PC-9 (cell line): ENCODE measurements around the gene ASIC5. TPM values are rescaled to one million over a fixed set of nuclear protein-coding genes. Genes with fewer than 3 reads are reported as not detected.

Source experiments
- BruUV-seq: library from RNA; stranded (reverse); fragments of 400-500 nt; replicated peaks from 2 replicates; lab custom pipeline; 2021; lab: Mats Ljungman, UMichigan
- CTCF ChIA-PET: fragments of 300-600 bp; sonication (Branson Sonifier 250); formaldehyde crosslinking; loops from one replicate; lab custom pipeline; 2022; ENCODE audit warnings: antibody characterized with exemption; lab: Charles Lee
- POLR2A ChIA-PET: fragments of 300-600 bp; sonication (Branson Sonifier 250); formaldehyde crosslinking; loops from one replicate; lab custom pipeline; 2022; ENCODE audit warnings: antibody characterized with exemption; ENCODE audit not compliant: unreplicated experiment; lab: Charles Lee
- DNase-seq, 2 experiments: peaks; one replicate each; pipeline versions ENCODE4 v3.0.0 to v3.0.0-alpha.2; 2015 to 2022; ENCODE audit warnings: mixed read lengths in 1 of 2
- H2AFZ ChIP-seq: fragments of 200-600 bp; sonication (generic); 2 replicates; pipeline ENCODE4 v1.8.1; 2017; ENCODE audit warnings: antibody characterized with exemption
- H3F3A ChIP-seq: fragments of 200-600 bp; sonication (generic); 2 replicates; pipeline ENCODE4 v1.8.1; 2017; ENCODE audit warnings: antibody characterized with exemption, mild to moderate bottlenecking, low read depth; ENCODE audit not compliant: insufficient read depth
- H3K27ac ChIP-seq: fragments of 200-600 bp; sonication (generic); 2 replicates; pipeline ENCODE4 v1.6.1; 2016; ENCODE audit warnings: mixed run types
- H3K27me3 ChIP-seq: fragments of 200-600 bp; sonication (generic); 2 replicates; pipeline ENCODE4 v1.6.1; 2016; ENCODE audit warnings: low read depth, mixed run types; ENCODE audit not compliant: insufficient read depth
- H3K36me3 ChIP-seq: fragments of 200-600 bp; sonication (generic); 2 replicates; pipeline ENCODE4 v1.6.1; 2016; ENCODE audit warnings: low read depth, mixed run types
- H3K4me1 ChIP-seq: fragments of 200-600 bp; sonication (generic); replicated peaks from 2 replicates; pipeline ENCODE4 v1.6.1; 2016; ENCODE audit warnings: mixed run types; ENCODE audit not compliant: insufficient read depth
- H3K4me2 ChIP-seq: fragments of 200-600 bp; sonication (generic); 2 replicates; pipeline ENCODE4 v1.6.1; 2017; ENCODE audit warnings: mixed run types
- H3K4me3 ChIP-seq: fragments of 200-600 bp; sonication (generic); 2 replicates; pipeline ENCODE4 v1.6.1; 2016; ENCODE audit warnings: mixed run types
- H3K79me2 ChIP-seq: fragments of 200-600 bp; sonication (generic); 2 replicates; pipeline ENCODE4 v1.6.1; 2017; ENCODE audit warnings: low read depth, mixed run types
- H3K9me2 ChIP-seq: fragments of 200-600 bp; sonication (generic); 2 replicates; pipeline ENCODE4 v1.8.1; 2017; ENCODE audit warnings: mild to moderate bottlenecking; ENCODE audit not compliant: insufficient read depth
- H3K9me3 ChIP-seq: fragments of 200-600 bp; sonication (generic); 2 replicates; pipeline ENCODE4 v1.8.1; 2016; ENCODE audit warnings: low read depth; ENCODE audit not compliant: insufficient read depth
- H4K20me1 ChIP-seq: fragments of 200-600 bp; sonication (generic); 2 replicates; pipeline ENCODE4 v1.8.1; 2017; ENCODE audit not compliant: insufficient read depth
- EZH2 ChIP-seq: fragments of 200-600 bp; sonication (generic); IDR thresholded peaks from 2 replicates; pipeline ENCODE4 v1.8.0; 2017; ENCODE audit warnings: antibody characterized with exemption, low read depth
- intact Hi-C: fragments of 100-400 bp; cut with micrococcal nuclease; formaldehyde crosslinking; loops from one replicate; pipeline ENCODE4 v1.10.0; 2022; ENCODE audit not compliant: unreplicated experiment
- total RNA-seq: library from RNA; stranded (reverse); gene quantifications from 2 replicates; pipeline ENCODE4 v1.2.3, GENCODE V29; 2021
- TF ChIP-seq, protein P1 (sequence below): fragments of 200-600 bp; sonication (generic); conservative IDR thresholded peaks from 2 replicates; pipeline ENCODE4 v1.6.1; 2017; ENCODE audit warnings: mixed run types, antibody characterized with exemption, mild to moderate bottlenecking, moderate library complexity

The ASIC5 gene
- total RNA-seq, 1 experiment from 2014 or later = not detected

DNA sequence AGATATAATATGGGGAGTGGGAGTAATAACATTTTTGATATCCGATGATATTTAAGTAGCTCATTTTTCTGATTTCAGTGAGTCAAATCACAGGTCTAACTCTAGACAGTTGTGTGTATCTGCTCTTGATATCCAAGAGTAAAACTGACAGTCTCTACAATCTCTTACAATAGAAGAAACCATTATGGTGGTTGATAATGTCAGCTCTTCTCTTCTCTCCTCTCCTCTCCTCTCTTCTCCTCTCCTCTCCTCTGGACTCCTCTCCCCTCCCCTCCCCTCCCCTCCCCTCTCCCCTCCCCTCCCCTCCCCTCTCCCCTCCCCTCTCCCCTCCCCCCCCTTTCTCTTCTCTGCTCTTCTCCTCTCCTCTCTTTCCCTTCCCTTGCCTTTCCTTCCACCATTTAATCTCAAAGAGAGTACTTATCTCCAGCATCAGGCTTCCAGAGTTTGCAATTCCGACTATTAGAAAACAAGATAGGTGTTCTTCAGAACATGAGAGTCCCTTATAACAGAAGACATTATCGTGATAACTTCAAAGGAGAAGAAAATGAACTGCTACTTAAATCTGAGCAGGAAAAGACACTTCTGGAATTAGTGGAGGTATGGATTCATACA, 43.6 kb upstream of the ASIC5 start:
- no peaks in the 10 kb centered on the region for H3K36me3 ChIP-seq
- H3K4me2 ChIP-seq = no peak overlapping the region
- no peaks in the 10 kb centered on the region for H3K4me1 ChIP-seq
- no peaks in the 10 kb centered on the region for H3K9me2 ChIP-seq
- H3K27me3 ChIP-seq = no peaks in the 10 kb centered on the region
- intact Hi-C loops = no loop called here
- ChIA-PET CTCF (no interaction called here), POLR2A (no interaction called here)
- BruUV-seq = no TSS peak
- no peak overlapping the region for H3K27ac ChIP-seq
- TF ChIP-seq, protein P1, sequence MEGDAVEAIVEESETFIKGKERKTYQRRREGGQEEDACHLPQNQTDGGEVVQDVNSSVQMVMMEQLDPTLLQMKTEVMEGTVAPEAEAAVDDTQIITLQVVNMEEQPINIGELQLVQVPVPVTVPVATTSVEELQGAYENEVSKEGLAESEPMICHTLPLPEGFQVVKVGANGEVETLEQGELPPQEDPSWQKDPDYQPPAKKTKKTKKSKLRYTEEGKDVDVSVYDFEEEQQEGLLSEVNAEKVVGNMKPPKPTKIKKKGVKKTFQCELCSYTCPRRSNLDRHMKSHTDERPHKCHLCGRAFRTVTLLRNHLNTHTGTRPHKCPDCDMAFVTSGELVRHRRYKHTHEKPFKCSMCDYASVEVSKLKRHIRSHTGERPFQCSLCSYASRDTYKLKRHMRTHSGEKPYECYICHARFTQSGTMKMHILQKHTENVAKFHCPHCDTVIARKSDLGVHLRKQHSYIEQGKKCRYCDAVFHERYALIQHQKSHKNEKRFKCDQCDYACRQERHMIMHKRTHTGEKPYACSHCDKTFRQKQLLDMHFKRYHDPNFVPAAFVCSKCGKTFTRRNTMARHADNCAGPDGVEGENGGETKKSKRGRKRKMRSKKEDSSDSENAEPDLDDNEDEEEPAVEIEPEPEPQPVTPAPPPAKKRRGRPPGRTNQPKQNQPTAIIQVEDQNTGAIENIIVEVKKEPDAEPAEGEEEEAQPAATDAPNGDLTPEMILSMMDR = no peak
- no peak overlapping the region for H3K4me3 ChIP-seq
- no peak for DNase-seq
- H3K79me2 ChIP-seq = no peaks in the 10 kb centered on the region
- H2AFZ ChIP-seq = no peak overlapping the region
- H4K20me1 ChIP-seq = no peaks in the 10 kb centered on the region
- no peaks in the 10 kb centered on the region for H3K9me3 ChIP-seq
- H3F3A ChIP-seq = no peaks in the 10 kb centered on the region

DNA sequence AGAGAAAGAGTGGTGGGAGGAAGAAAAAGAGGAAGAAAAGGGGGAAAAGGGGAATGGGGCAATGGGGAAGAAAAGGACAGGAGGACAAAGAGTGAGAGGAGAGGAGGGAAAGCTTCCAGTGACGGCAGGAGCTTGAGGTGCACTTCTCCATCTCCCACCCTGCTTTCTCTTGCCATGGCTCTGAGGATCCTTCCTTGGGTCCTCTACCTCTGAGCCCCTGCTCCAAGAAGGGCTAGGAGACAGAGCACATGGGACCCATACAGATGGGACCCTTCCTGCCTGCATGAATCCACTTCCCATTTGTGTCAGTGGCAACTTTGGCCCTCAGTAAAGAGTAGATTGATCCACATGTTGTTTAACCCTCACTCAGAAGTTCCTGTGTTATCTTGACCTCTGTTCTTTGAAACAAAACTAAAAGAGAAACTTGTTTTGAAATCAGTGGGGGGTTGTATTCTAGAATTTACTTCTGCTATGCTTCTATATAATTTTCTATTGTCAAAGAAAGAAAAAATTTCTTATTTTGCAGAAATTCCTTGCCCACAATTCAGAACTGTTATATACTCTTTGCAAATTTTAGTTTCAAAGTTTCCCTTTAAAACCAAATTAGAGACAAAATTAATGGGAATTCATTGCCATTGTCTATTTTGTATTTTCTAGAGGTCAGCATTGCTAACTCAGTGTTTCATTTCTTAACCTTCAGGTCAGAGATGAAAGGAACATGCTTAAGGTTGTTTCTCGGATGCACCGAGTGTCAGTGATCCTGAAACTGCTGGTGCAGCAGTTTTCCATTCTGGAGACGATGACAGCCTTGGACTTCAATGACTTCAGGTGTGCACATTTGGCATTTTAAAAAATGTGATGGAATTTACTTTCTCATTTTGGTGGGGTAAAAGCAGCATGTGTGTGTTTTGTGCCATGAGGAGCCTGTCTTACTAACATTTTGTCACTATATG, 42.4 kb upstream of the ASIC5 start:
- TF ChIP-seq, protein P1 = no peak
- no peak for TF ChIP-seq EZH2
- Histone ChIP-seq H3K27me3 (no peaks in the 10 kb centered on the region), H2AFZ (no peak overlapping the region), H3K9me3 (no peaks in the 10 kb centered on the region), H3K4me2 (no peak overlapping the region), H3K9me2 (no peaks in the 10 kb centered on the region), H3K27ac (no peak overlapping the region), H3F3A (no peaks in the 10 kb centered on the region), H3K79me2 (no peaks in the 10 kb centered on the region), H3K4me1 (no peaks in the 10 kb centered on the region), H3K36me3 (no peaks in the 10 kb centered on the region), H4K20me1 (no peaks in the 10 kb centered on the region), H3K4me3 (no peak overlapping the region)
- POLR2A ChIA-PET = no interaction called here
- intact Hi-C loops = no loop called here
- DNase-seq = no peak
- CTCF ChIA-PET = no interaction called here
- BruUV-seq = no TSS peak

DNA sequence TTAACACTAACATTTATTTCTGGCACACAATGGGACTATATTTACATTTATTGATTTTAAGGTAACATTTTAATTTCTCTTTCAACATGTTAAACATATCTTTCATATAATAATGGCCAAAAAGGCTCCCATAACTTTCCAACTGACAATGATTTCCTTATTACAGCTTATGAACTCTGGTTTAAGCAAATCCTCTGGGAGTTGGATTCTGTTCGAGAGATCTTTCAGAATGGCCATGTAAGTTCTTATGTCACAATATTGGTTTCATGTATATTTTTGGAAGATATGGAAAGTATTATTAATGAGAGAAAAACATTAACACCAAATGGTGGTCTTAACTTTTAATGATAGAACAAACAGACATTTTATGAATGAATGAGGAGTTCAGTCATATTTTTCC, 41.5 kb upstream of the ASIC5 start:
- H3F3A ChIP-seq = no peaks in the 10 kb centered on the region
- no peaks in the 10 kb centered on the region for H3K79me2 ChIP-seq
- no peaks in the 10 kb centered on the region for H3K36me3 ChIP-seq
- ChIA-PET CTCF (no interaction called here), POLR2A (no interaction called here)
- no peak overlapping the region for H3K4me2 ChIP-seq
- no peaks in the 10 kb centered on the region for H4K20me1 ChIP-seq
- no peaks in the 10 kb centered on the region for H3K27me3 ChIP-seq
- H3K4me3 ChIP-seq = no peak overlapping the region
- no peaks in the 10 kb centered on the region for H3K9me3 ChIP-seq
- H3K9me2 ChIP-seq = no peaks in the 10 kb centered on the region
- no peaks in the 10 kb centered on the region for H3K4me1 ChIP-seq
- DNase-seq = no peak
- BruUV-seq = no TSS peak
- no peak overlapping the region for H2AFZ ChIP-seq
- intact Hi-C loops = no loop called here
- TF ChIP-seq, protein P1 = no peak
- no peak for TF ChIP-seq EZH2
- H3K27ac ChIP-seq = no peak overlapping the region
